ENCODE results near the gene LAMA3. TPM values are rescaled to one million over a fixed set of nuclear protein-coding genes. Genes with fewer than 3 reads are reported as not detected.

The LAMA3 gene
- total and polyA plus RNA-seq, 2 donors (not counting 3 experiments of a cell fraction or from before 2014, with no cell fraction given): 2.6 to 12.3 TPM

GRCh38 chr18:23938043-23938756 lies 248.9 kb downstream of the LAMA3 start:
- Histone ChIP-seq H3K4me3 (replicated peaks in 1 of 3; ENCODE audit: insufficient read depth in 1 of 3, low read depth in 1 of 3, low read length in 3 of 3) (no peak overlapping the region), H4K20me1 (replicated peaks; ENCODE audit: control insufficient read depth, extremely low read depth, insufficient read depth, low read length) (no peaks in the 10 kb centered on the region), H3K27ac (ENCODE audit: insufficient read depth, low read depth, low read length) (no peak overlapping the region), H3K9me3 (replicated peaks; ENCODE audit: control insufficient read depth, insufficient read depth, low read length) (no peaks in the 10 kb centered on the region), H3K27me3 (ENCODE audit: control insufficient read depth in 2 of 2, insufficient read depth in 2 of 2, low read length in 2 of 2) (no peaks in the 10 kb centered on the region), H2AFZ (ENCODE audit: low read depth, low read length) (no peak overlapping the region), H3K9me1 (replicated peaks; ENCODE audit: control insufficient read depth, extremely low read depth, insufficient read depth, low read length) (no peaks in the 10 kb centered on the region), H3K4me2 (ENCODE audit: insufficient read depth, low read length) (no peak overlapping the region), H3K79me2 (ENCODE audit: control insufficient read depth, insufficient read depth, low read length) (no peaks in the 10 kb centered on the region), H3K36me3 (ENCODE audit: control insufficient read depth in 2 of 2, extremely low read depth in 1 of 2, insufficient read depth in 2 of 2, low read length in 2 of 2) (no peaks in the 10 kb centered on the region), H3K9ac (replicated peaks; ENCODE audit: extremely low read depth, insufficient read depth, low read length) (no peak overlapping the region), H3K4me1 (ENCODE audit: control insufficient read depth, extremely low read depth, insufficient read depth, low read length) (no peaks in the 10 kb centered on the region)
- peak; percentile 8 for FAIRE-seq
- BruUV-seq (replicated peaks): no TSS peak
- no peak for DNase-seq (ENCODE audit: low read depth, low spot score)
- dilution Hi-C loops (cut with MboI; ENCODE audit: extremely low pct_ligation_motif_present, low sequenced_read_pairs) (no loop called here), intact Hi-C loops (cut with micrococcal nuclease) (no loop called here)
- CTCF ChIA-PET: interaction anchor here (1.8 kb wide), 1 partner anchor 20 kb away, joined by 5 read pairs; no protein-coding TSS in a partner anchor
- TF ChIP-seq EZH2 (IDR thresholded peaks at IDR 0.05; ENCODE audit: borderline replicate concordance, low read depth, low read length, severe bottlenecking) (no peak), MAX (IDR thresholded peaks at IDR 0.05; ENCODE audit: insufficient read depth, insufficient read length) (no peak), POLR2AphosphoS5 (IDR thresholded peaks at IDR 0.05; ENCODE audit: insufficient read depth, low read depth, low read length) (no peak), FOS (IDR thresholded peaks at IDR 0.05; ENCODE audit: borderline replicate concordance, insufficient read depth, low read length) (no peak), POLR2A (IDR thresholded peaks at IDR 0.05; ENCODE audit: low read depth, low read length) (no peak), MYC (IDR thresholded peaks at IDR 0.05; ENCODE audit: low read depth, low read length) (no peak), GATA2 (IDR thresholded peaks at IDR 0.05; ENCODE audit: insufficient read depth, insufficient read length, low read depth, low read length) (no peak), JUN (IDR thresholded peaks at IDR 0.05; ENCODE audit: borderline replicate concordance, insufficient read depth, insufficient read length, low read depth) (no peak)
- TF ChIP-seq, protein P1, sequence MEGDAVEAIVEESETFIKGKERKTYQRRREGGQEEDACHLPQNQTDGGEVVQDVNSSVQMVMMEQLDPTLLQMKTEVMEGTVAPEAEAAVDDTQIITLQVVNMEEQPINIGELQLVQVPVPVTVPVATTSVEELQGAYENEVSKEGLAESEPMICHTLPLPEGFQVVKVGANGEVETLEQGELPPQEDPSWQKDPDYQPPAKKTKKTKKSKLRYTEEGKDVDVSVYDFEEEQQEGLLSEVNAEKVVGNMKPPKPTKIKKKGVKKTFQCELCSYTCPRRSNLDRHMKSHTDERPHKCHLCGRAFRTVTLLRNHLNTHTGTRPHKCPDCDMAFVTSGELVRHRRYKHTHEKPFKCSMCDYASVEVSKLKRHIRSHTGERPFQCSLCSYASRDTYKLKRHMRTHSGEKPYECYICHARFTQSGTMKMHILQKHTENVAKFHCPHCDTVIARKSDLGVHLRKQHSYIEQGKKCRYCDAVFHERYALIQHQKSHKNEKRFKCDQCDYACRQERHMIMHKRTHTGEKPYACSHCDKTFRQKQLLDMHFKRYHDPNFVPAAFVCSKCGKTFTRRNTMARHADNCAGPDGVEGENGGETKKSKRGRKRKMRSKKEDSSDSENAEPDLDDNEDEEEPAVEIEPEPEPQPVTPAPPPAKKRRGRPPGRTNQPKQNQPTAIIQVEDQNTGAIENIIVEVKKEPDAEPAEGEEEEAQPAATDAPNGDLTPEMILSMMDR (IDR thresholded peaks at IDR 0.05; ENCODE audit: extremely low read depth in 1 of 2, insufficient read depth in 1 of 2, low read depth in 1 of 2, low read length in 2 of 2): no peak
- POLR2A ChIA-PET: no interaction called here

Measured in endothelial cell of umbilical vein (primary cell).